GM08714 (cell line): Measurements from ENCODE around the gene COX7A1.
"Not testable (repeated sequence)": the region's sequence is repeated elsewhere in the genome, so short reads cannot be mapped to it uniquely, and the experiment has no call there.

Experiments used
- H3K4me3 ChIP-seq: fragments of 200-500 bp; sonication (Bioruptor generic); 2 replicates; pipeline ENCODE4 v1.5.1; 2014; ENCODE audit warnings: mild to moderate bottlenecking, low read length, inconsistent platforms
- ZNF274 ChIP-seq: IDR thresholded peaks from 2 replicates; pipeline ENCODE4 v1.6.1; 2012; ENCODE audit warnings: mild to moderate bottlenecking, low read depth, low read length

Gene COX7A1

GRCh38 chr19:36151144-36152018 is 866 bp downstream of the COX7A1 start:
- H3K4me3 ChIP-seq = no peak overlapping the region
- no peak for TF ChIP-seq ZNF274

- no peak for TF ChIP-seq ZNF274
- no peak overlapping the region for H3K4me3 ChIP-seq
Measured at GRCh38 chr19:36150586-36150985, 1.7 kb downstream of the COX7A1 start.

- no peak overlapping the region for H3K4me3 ChIP-seq
- TF ChIP-seq ZNF274 = no peak
Measured at GRCh38 chr19:36149673-36150406, 2.4 kb downstream of the COX7A1 start.

- H3K4me3 ChIP-seq = no peak overlapping the region
Measured at GRCh38 chr19:36144624-36145023, 7.6 kb downstream of the COX7A1 start.

GRCh38 chr19:36142496-36142895 is 9.8 kb downstream of the COX7A1 start:
- no peak overlapping the region for H3K4me3 ChIP-seq
- TF ChIP-seq ZNF274 = no peak

More at GRCh38 chr19:36144624-36145023, 7.6 kb downstream of the COX7A1 start:
- TF ChIP-seq ZNF274 = no peak

- no peak overlapping the region for H3K4me3 ChIP-seq
- TF ChIP-seq ZNF274 = no peak
Measured at GRCh38 chr19:36142046-36142445, 10.2 kb downstream of the COX7A1 start.

GRCh38 chr19:36141039-36141927 is 11.0 kb downstream of the COX7A1 start:
- H3K4me3 ChIP-seq = peak overlapping the region; percentile 89

GRCh38 chr19:36140304-36141038 is 11.8 kb downstream of the COX7A1 start:
- TF ChIP-seq ZNF274 = no peak
- H3K4me3 ChIP-seq = peak overlapping the region; percentile 89

More at GRCh38 chr19:36141039-36141927, 11.0 kb downstream of the COX7A1 start:
- no peak for TF ChIP-seq ZNF274

- peak within 1 kb of the TSS; percentile 89 for H3K4me3 ChIP-seq
Measured at GRCh38 chr19:36139473-36140303, 12.6 kb downstream of the COX7A1 start, which contains the start of gene CAPNS1. TSS of gene CAPNS1 (plus strand) at chr19:36140066. CDS start at chr19:36141012, 946 bp downstream.

GRCh38 chr19:36139120-36139472 is 13.2 kb downstream of the COX7A1 start:
- TF ChIP-seq ZNF274 = no peak
- peak overlapping the region; percentile 89; the same call in 1 of the 2 replicates for H3K4me3 ChIP-seq

More at GRCh38 chr19:36139473-36140303, 12.6 kb downstream of the COX7A1 start, which contains the start of gene CAPNS1:
- TF ChIP-seq ZNF274 = no peak

- TF ChIP-seq ZNF274 = no peak
- no peak overlapping the region for H3K4me3 ChIP-seq
Measured at GRCh38 chr19:36136964-36137686, 15.1 kb downstream of the COX7A1 start.

- not testable (repeated sequence) for H3K4me3 ChIP-seq
Measured at GRCh38 chr19:36134867-36135266, 17.4 kb downstream of the COX7A1 start.

GRCh38 chr19:36131221-36131620 is 21.0 kb downstream of the COX7A1 start:
- not testable (repeated sequence) for H3K4me3 ChIP-seq
